Astrocyte (in vitro differentiated cells and primary cell): Measurements from ENCODE around the gene PLEKHM3. TPM values are rescaled to one million over a fixed set of nuclear protein-coding genes. Genes with fewer than 3 reads are reported as not detected.

Source experiments
- DNase-seq: peaks from one replicate; pipeline ENCODE4 v3.0.0-alpha.2; 2010; ENCODE audit warnings: low read depth
- FAIRE-seq: peaks from 2 replicates; lab custom pipeline; 2011; peaks lifted over from hg19 to GRCh38; lab: Jason Lieb, UNC
- H2AFZ ChIP-seq: 2 replicates; pipeline ENCODE4 v1.6.0; 2012; ENCODE audit warnings: low read depth, low read length, inconsistent platforms
- H3K27ac ChIP-seq: 2 replicates; pipeline ENCODE4 v1.5.1; 2011; ENCODE audit warnings: low read depth, low read length, inconsistent platforms
- H3K27me3 ChIP-seq: 2 replicates; pipeline ENCODE4 v1.6.0; 2011; ENCODE audit warnings: low read length, inconsistent platforms; ENCODE audit not compliant: insufficient read depth
- H3K36me3 ChIP-seq: 2 replicates; pipeline ENCODE4 v1.5.1; 2011; ENCODE audit warnings: low read length, inconsistent platforms; ENCODE audit not compliant: insufficient read depth
- H3K4me1 ChIP-seq: 2 replicates; pipeline ENCODE4 v1.5.1; 2011; ENCODE audit warnings: low read length, inconsistent platforms; ENCODE audit not compliant: insufficient read depth
- H3K4me2 ChIP-seq: 2 replicates; pipeline ENCODE4 v1.6.0; 2012; ENCODE audit warnings: low read length, inconsistent platforms
- H3K4me3 ChIP-seq: 2 replicates; pipeline ENCODE4 v1.5.1; 2011; ENCODE audit warnings: low read depth, mild to moderate bottlenecking, low read length, inconsistent platforms; ENCODE audit not compliant: insufficient read depth
- H3K79me2 ChIP-seq: 2 replicates; pipeline ENCODE4 v1.6.0; 2012; ENCODE audit warnings: mild to moderate bottlenecking, low read length, inconsistent platforms; ENCODE audit not compliant: insufficient read depth
- H3K9ac ChIP-seq: 2 replicates; pipeline ENCODE4 v1.6.0; 2012; ENCODE audit warnings: mild to moderate bottlenecking, low read length, inconsistent platforms
- H3K9me3 ChIP-seq: 2 replicates; pipeline ENCODE4 v1.5.1; 2012; ENCODE audit warnings: low read depth, mild to moderate bottlenecking, low read length, inconsistent platforms; ENCODE audit not compliant: insufficient read depth
- H4K20me1 ChIP-seq: 2 replicates; pipeline ENCODE4 v1.6.0; 2012; ENCODE audit warnings: low read length, inconsistent platforms; ENCODE audit not compliant: insufficient read depth
- H3K27ac Mint-ChIP-seq: one replicate; pipeline ENCODE4 v1.8.0; 2021; ENCODE audit warnings: mild to moderate bottlenecking, mixed read lengths; ENCODE audit not compliant: unreplicated experiment
- H3K27me3 Mint-ChIP-seq: one replicate; pipeline ENCODE4 v1.8.0; 2021; ENCODE audit warnings: low read depth, mixed read lengths; ENCODE audit not compliant: unreplicated experiment
- H3K36me3 Mint-ChIP-seq: one replicate; pipeline ENCODE4 v1.8.0; 2021; ENCODE audit warnings: low read depth, mixed read lengths; ENCODE audit not compliant: unreplicated experiment
- H3K4me1 Mint-ChIP-seq: one replicate; pipeline ENCODE4 v1.8.0; 2021; ENCODE audit warnings: low read depth, mixed read lengths; ENCODE audit not compliant: unreplicated experiment
- H3K4me3 Mint-ChIP-seq: one replicate; pipeline ENCODE4 v1.8.0; 2021; ENCODE audit warnings: mild to moderate bottlenecking, moderate library complexity, mixed read lengths; ENCODE audit not compliant: unreplicated experiment
- H3K9me3 Mint-ChIP-seq: one replicate; pipeline ENCODE4 v1.8.0; 2021; ENCODE audit warnings: mild to moderate bottlenecking, mixed read lengths; ENCODE audit not compliant: unreplicated experiment
- EZH2 ChIP-seq: IDR thresholded peaks from 2 replicates; pipeline ENCODE4 v1.6.1; 2012; ENCODE audit warnings: mild to moderate bottlenecking, low read length, inconsistent platforms; ENCODE audit not compliant: insufficient read depth
- total RNA-seq: library from RNA; stranded (reverse); gene quantifications from 2 replicates; pipeline ENCODE4 v1.2.1, GENCODE V29; 2021
- TF ChIP-seq, protein P1 (sequence below): IDR thresholded peaks from 2 replicates; pipeline ENCODE4 v1.5.1; 2011; ENCODE audit warnings: low read depth, mild to moderate bottlenecking, inconsistent platforms, low read length, moderate library complexity; ENCODE audit not compliant: insufficient read depth

Gene PLEKHM3
- total RNA-seq, 1 donor from 2014 or later = 9.1 TPM

DNA sequence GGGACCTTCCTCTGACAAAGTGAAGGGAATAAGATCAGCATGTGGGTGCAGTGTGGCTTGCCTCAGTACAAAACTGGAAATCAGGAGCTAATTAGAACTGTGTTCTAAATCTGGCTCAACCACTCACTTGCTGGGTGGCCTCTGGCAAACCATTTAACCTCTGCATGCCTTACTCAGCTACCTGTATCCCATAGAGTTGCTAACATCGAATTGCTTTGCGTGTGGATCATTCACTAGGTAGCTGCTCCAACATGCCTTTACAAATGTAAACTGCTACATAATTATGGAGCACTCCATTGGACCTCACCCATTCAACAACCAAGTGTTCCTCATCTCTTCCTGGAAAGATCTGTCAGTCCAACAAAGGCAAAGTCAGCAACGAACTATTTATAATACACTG, 19.0 kb downstream of the PLEKHM3 start:
- Histone ChIP-seq H3K27ac (no peak overlapping the region), H3K79me2 (peaks cover 2% of the 10 kb centered on the region), H3K4me3 (no peak overlapping the region), H3K9me3 (no peaks in the 10 kb centered on the region), H3K4me2 (peak overlapping the region; percentile 22), H3K36me3 (no peaks in the 10 kb centered on the region), H3K27me3 (no peaks in the 10 kb centered on the region), H3K4me1 (peaks cover 12% of the 10 kb centered on the region), H2AFZ (no peak overlapping the region), H4K20me1 (no peaks in the 10 kb centered on the region), H3K9ac (no peak overlapping the region)
- FAIRE-seq = no peak
- H3K27me3 Mint-ChIP-seq = no peaks in the 10 kb centered on the region
- TF ChIP-seq, protein P1, sequence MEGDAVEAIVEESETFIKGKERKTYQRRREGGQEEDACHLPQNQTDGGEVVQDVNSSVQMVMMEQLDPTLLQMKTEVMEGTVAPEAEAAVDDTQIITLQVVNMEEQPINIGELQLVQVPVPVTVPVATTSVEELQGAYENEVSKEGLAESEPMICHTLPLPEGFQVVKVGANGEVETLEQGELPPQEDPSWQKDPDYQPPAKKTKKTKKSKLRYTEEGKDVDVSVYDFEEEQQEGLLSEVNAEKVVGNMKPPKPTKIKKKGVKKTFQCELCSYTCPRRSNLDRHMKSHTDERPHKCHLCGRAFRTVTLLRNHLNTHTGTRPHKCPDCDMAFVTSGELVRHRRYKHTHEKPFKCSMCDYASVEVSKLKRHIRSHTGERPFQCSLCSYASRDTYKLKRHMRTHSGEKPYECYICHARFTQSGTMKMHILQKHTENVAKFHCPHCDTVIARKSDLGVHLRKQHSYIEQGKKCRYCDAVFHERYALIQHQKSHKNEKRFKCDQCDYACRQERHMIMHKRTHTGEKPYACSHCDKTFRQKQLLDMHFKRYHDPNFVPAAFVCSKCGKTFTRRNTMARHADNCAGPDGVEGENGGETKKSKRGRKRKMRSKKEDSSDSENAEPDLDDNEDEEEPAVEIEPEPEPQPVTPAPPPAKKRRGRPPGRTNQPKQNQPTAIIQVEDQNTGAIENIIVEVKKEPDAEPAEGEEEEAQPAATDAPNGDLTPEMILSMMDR = no peak
- peaks cover 13% of the 10 kb centered on the region for H3K4me1 Mint-ChIP-seq
- no peak overlapping the region for H3K27ac Mint-ChIP-seq
- no peaks in the 10 kb centered on the region for H3K9me3 Mint-ChIP-seq
- no peaks in the 10 kb centered on the region for H3K36me3 Mint-ChIP-seq
- H3K4me3 Mint-ChIP-seq = no peak overlapping the region
- peak; percentile 6 for DNase-seq

DNA sequence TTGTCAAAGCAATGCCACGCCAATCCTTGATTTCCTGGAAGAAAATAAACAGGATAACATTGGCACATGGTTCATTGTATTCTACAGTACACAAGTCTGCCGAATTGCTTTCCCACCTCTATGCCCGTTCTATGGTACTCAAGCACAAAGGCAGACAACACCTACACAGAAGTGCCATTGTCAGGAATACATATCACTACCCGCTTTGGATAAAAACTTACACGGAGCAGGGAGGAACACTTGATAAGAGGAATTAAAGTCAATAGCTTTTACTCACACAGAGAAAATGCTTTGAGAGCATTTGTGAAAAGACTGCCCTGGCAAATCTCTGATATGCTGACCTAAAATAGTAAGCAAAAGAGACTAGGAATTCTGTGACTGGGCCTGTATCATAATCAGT, 23.4 kb downstream of the PLEKHM3 start:
- Histone ChIP-seq H3K27me3 (no peaks in the 10 kb centered on the region), H3K36me3 (no peaks in the 10 kb centered on the region), H3K27ac (no peak overlapping the region), H3K79me2 (no peaks in the 10 kb centered on the region), H4K20me1 (no peaks in the 10 kb centered on the region), H3K9me3 (no peaks in the 10 kb centered on the region), H2AFZ (no peak overlapping the region), H3K4me3 (no peak overlapping the region), H3K4me1 (peaks cover 14% of the 10 kb centered on the region), H3K4me2 (no peak overlapping the region), H3K9ac (no peak overlapping the region)
- H3K4me1 Mint-ChIP-seq = peaks cover 9% of the 10 kb centered on the region
- TF ChIP-seq, protein P1 = no peak
- no peak for TF ChIP-seq EZH2
- no peaks in the 10 kb centered on the region for H3K9me3 Mint-ChIP-seq
- H3K27ac Mint-ChIP-seq = no peak overlapping the region
- H3K27me3 Mint-ChIP-seq = no peaks in the 10 kb centered on the region
- FAIRE-seq (no peak), DNase-seq (no peak)
- no peak overlapping the region for H3K4me3 Mint-ChIP-seq
- H3K36me3 Mint-ChIP-seq = peaks cover 7% of the 10 kb centered on the region

DNA sequence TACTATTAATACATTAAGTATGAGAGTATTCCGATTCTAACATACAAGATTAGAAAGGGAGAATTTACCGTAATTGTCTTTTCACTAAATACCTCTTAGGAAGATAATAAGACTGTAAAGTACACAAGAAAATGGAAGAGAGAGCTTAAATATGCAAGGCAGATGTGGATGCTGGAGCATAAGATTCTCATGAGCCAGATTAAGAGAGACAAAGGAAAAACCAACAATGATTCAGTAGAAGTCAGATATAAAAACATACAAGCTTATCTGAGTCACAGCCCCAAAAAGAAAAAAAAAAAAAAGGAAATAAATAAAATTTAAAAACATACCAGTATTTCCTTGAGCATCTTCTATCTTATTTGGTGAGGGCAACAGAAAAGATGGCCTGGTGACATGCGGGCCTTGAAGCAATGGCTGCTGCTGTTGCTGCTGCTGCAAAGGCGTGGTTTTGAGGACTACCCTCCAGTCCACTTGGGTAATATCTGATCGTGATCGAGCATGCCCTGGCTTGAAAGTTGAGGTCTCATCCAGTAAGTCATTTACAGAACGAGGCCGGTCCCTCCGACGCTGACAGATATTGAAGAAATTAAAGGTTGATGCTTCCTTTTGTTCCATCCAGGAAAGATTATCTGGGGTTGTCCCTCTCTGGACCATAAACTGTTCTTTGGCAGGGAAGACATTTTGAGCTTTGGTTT, 24.5 kb downstream of the PLEKHM3 start:
- Histone ChIP-seq H2AFZ (no peak overlapping the region), H3K4me2 (no peak overlapping the region), H3K36me3 (no peaks in the 10 kb centered on the region), H3K9ac (no peak overlapping the region), H3K79me2 (no peaks in the 10 kb centered on the region), H3K4me1 (peaks cover 6% of the 10 kb centered on the region), H3K9me3 (no peaks in the 10 kb centered on the region), H3K27me3 (no peaks in the 10 kb centered on the region), H4K20me1 (no peaks in the 10 kb centered on the region), H3K27ac (peak overlapping the region; percentile 20), H3K4me3 (no peak overlapping the region)
- TF ChIP-seq EZH2 = no peak
- TF ChIP-seq, protein P1 = no peak
- Mint-ChIP-seq H3K4me1 (peaks cover 3% of the 10 kb centered on the region), H3K36me3 (peaks cover 7% of the 10 kb centered on the region), H3K4me3 (no peak overlapping the region), H3K27ac (no peak overlapping the region), H3K9me3 (no peaks in the 10 kb centered on the region), H3K27me3 (no peaks in the 10 kb centered on the region)
- FAIRE-seq (no peak), DNase-seq (peak; percentile 26)
